Panc1 (cell line): ENCODE results near the gene SPIN2B.

Experiments
- CTCF ChIP-seq: fragments of 450-650 bp; IDR thresholded peaks from 2 replicates; pipeline ENCODE4 v1.5.1; 2017; ENCODE audit warnings: mild to moderate bottlenecking
- POLR2AphosphoS5 ChIP-seq: IDR thresholded peaks from 2 replicates; pipeline ENCODE4 v1.6.1; 2012; ENCODE audit warnings: mild to moderate bottlenecking, low read depth, low read length, moderate library complexity
- REST ChIP-seq, 2 experiments: IDR thresholded peaks; 2 replicates each; pipeline ENCODE4 v1.6.1; 2011 to 2012; ENCODE audit warnings: low read depth in 2 of 2, control low read depth in 1 of 2, low read length in 1 of 2, mild to moderate bottlenecking in 1 of 2, moderate library complexity in 1 of 2; ENCODE audit not compliant: insufficient read depth in 1 of 2
- SIN3A ChIP-seq: IDR thresholded peaks from 2 replicates; pipeline ENCODE4 v1.6.1; 2012; ENCODE audit warnings: low read depth, mild to moderate bottlenecking, low read length, moderate library complexity, borderline replicate concordance; ENCODE audit not compliant: insufficient read depth

GRCh38 chrX:57134702-57135101, 13.4 kb upstream of the SPIN2B start:
- TF ChIP-seq CTCF (no peak), SIN3A (no peak), REST (IDR thresholded peaks at IDR 0.05; ENCODE audit: insufficient read depth in 1 of 2, low read depth in 2 of 2, low read length in 1 of 2) (no peak), POLR2AphosphoS5 (no peak)
